Thoracic aorta (tissue), 2 donors: ENCODE results near the gene TMEM150B. TPM values are rescaled to one million over a fixed set of nuclear protein-coding genes. Genes with fewer than 3 reads are reported as not detected.

ENCODE experiments used
- ATAC-seq: fragments of 150-250 bp; one replicate; pipeline ENCODE4 v1.8.0; 2017; ENCODE audit warnings: low read depth; ENCODE audit not compliant: insufficient number of reproducible peaks, low FRiP score
- DNase-seq: peaks from one replicate; pipeline ENCODE4 v3.0.0-alpha.2; 2020; ENCODE audit warnings: low spot score
- H3K27ac ChIP-seq, 2 donors: fragments of 200-600 bp; sonication (generic); 1 replicate in 1 of 2; 2 replicates in 1 of 2; pipeline ENCODE4 v1.5.1; 2016; ENCODE audit warnings: mild to moderate bottlenecking in 2 of 2, moderate library complexity in 2 of 2
- H3K27me3 ChIP-seq: fragments of 200-600 bp; sonication (generic); replicated peaks from 2 replicates; pipeline ENCODE4 v1.6.0; 2016; ENCODE audit warnings: mild to moderate bottlenecking; ENCODE audit not compliant: insufficient read depth
- H3K36me3 ChIP-seq: fragments of 200-600 bp; sonication (generic); one replicate; pipeline ENCODE4 v1.5.1; 2016
- H3K4me1 ChIP-seq, 2 donors: fragments of 200-600 bp; sonication (generic); 1 replicate in 1 of 2; 2 replicates in 1 of 2; pipeline versions ENCODE4 v1.5.1 to v1.6.0; 2016; ENCODE audit warnings: low read depth in 2 of 2, mild to moderate bottlenecking in 1 of 2; ENCODE audit not compliant: control insufficient read depth in 1 of 2
- H3K4me3 ChIP-seq: fragments of 200-600 bp; sonication (generic); 2 replicates; pipeline ENCODE4 v1.5.1; 2016; ENCODE audit warnings: mild to moderate bottlenecking
- H3K9me3 ChIP-seq: fragments of 200-600 bp; sonication (generic); 2 replicates; pipeline ENCODE4 v1.5.1; 2016
- CTCF ChIP-seq: fragments of 200-600 bp; sonication (generic); IDR thresholded peaks from one replicate; pipeline ENCODE4 v1.5.1; 2019; ENCODE audit warnings: antibody characterized with exemption
- total RNA-seq, 2 donors: library from RNA; depleted of rRNA; stranded (reverse); fragments of >200 nt; gene quantifications; one replicate each; pipeline versions ENCODE4 v1.1.0 to v1.2.3, GENCODE V29; 2016

TMEM150B gene
- total RNA-seq, 2 donors from 2014 or later: 6.8 TPM; not detected in 1

DNA sequence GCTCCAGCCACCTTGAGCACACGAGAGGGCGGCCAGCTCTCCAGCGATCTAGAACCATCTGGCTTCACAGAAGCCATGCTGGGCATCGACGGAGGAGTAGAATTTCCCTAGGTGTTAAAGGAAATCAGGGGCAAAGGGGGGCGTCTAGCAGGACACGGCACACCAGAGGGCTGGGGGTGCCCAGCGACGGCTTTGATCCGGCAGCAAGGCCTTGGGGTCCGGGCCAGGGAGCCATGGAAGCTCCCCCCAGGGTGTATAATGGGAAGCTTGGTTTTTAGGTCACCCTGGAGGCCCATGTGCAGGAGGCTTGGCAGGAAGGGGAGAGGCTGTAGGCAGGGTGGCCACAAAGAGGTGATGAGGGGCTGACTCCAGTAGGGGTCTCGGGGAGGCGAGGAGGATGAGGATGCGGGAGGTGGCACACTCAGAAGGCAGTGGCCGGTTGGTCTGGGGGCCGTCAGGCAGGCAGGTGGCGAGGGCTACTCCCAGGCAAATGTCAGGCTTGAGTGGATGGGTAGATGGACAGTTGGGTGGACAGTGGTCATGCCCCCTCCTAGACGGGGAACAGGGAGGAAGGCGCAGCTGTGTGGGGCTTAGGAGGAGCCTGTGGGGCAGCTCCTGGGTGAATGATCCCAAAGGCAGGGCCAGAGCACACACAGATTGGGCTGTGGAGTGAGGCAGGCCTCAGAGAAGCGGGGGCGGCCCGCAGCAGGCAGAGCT lies 20.1 kb upstream of the TMEM150B start:
- no peaks in the 10 kb centered on the region for H3K9me3 ChIP-seq
- DNase-seq: no peak
- no peak for TF ChIP-seq CTCF
- H3K27me3 ChIP-seq: no peaks in the 10 kb centered on the region
- peaks cover 15% of the 10 kb centered on the region for H3K36me3 ChIP-seq
- no peak for ATAC-seq
- no peak overlapping the region for H3K4me3 ChIP-seq
- peaks cover 10 to 19% of the 10 kb centered on the region in 2 donors for H3K4me1 ChIP-seq
- no peak overlapping the region for H3K27ac ChIP-seq

DNA sequence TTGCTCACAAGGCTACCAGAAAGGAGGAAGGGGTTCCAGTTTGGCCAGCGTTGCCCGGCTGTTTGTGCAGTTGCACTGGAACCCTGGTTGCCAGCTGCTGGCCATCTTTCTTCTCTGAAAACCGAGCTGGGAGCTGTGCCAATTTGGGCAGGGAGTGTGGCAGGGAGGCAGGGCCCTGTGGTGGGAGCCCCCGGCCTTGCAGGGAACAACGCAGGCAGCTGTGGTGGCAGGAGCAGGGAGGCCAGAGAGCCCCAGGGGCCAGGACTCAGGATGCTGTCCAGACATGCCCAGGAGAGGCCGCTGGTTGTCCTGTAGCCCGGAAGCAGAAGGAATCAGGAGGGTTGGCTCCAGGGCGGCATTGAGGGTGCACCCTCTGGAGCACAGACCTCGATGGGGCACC lies 19.3 kb upstream of the TMEM150B start:
- H3K4me1 ChIP-seq: peaks cover 12 to 22% of the 10 kb centered on the region in 2 donors
- no peak overlapping the region for H3K27ac ChIP-seq
- TF ChIP-seq CTCF: no peak
- no peak for DNase-seq
- no peaks in the 10 kb centered on the region for H3K27me3 ChIP-seq
- no peaks in the 10 kb centered on the region for H3K9me3 ChIP-seq
- ATAC-seq: no peak
- peaks cover 15% of the 10 kb centered on the region for H3K36me3 ChIP-seq
- H3K4me3 ChIP-seq: no peak overlapping the region

- no peak for DNase-seq
- Histone ChIP-seq H3K27me3 (no peaks in the 10 kb centered on the region), H3K36me3 (peaks cover 15% of the 10 kb centered on the region), H3K4me3 (peak overlapping the region; percentile 85), H3K27ac (no peak overlapping the region), H3K4me1 (peaks cover 12 to 29% of the 10 kb centered on the region in 2 donors), H3K9me3 (no peaks in the 10 kb centered on the region)
- ATAC-seq: no peak
- TF ChIP-seq CTCF: no peak
These were observed 16.7 kb upstream of the TMEM150B start for GRCh38 chr19:55341595-55342531.

DNA sequence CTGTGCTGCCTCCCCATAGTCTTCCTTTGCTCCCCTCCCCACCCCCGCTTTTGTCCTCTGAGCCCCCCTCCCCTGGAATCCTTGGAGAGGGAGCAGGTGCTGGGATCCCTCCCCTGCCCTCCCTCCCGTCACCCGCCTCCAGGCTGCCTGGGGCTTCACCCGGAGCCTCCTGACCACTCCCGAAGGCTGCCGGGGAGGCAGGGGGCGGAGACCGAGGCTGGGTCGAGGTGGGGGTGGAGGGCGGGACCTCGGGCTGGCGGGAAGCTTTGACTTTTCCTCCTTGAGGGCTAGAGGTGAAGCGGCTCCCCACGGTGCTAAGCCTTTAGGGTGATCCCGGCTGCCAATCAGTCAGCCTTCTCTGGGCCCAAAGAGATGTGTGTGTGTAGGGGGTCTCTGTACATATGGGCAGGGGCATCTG lies 16.0 kb upstream of the TMEM150B start:
- Histone ChIP-seq H3K4me3 (peak overlapping the region; percentile 85), H3K27me3 (no peaks in the 10 kb centered on the region), H3K36me3 (peaks cover 15% of the 10 kb centered on the region), H3K4me1 (peaks cover 12 to 29% of the 10 kb centered on the region in 2 donors), H3K27ac (no peak overlapping the region), H3K9me3 (no peaks in the 10 kb centered on the region)
- ATAC-seq (no peak), DNase-seq (no peak)
- no peak for TF ChIP-seq CTCF

DNA sequence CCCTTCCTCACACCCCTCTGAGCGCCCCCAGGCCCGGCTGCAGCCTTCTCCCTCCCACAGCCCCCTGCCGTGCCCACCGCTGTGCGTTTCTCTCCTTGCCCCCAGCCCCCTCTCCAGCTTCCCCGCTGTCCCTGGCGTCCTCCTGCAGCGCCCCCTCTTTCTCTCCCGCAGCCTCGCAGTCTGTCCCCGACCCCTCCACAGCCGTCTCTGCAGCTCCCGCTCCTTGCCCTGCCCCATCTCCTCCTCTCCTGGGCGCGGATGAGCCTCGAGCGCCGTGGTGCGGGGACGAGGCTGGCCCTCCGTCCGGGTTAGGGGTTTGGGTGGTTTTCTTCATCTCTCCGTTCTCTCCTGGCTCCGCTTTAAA lies 15.6 kb upstream of the TMEM150B start:
- peaks cover 12 to 29% of the 10 kb centered on the region in 2 donors for H3K4me1 ChIP-seq
- TF ChIP-seq CTCF: no peak
- H3K27ac ChIP-seq: no peak overlapping the region
- H3K9me3 ChIP-seq: no peaks in the 10 kb centered on the region
- H3K4me3 ChIP-seq: peak overlapping the region; percentile 85
- no peaks in the 10 kb centered on the region for H3K27me3 ChIP-seq
- no peak for DNase-seq
- peaks cover 15% of the 10 kb centered on the region for H3K36me3 ChIP-seq
- no peak for ATAC-seq
